Stimulated activated CD8-positive, alpha-beta memory T cell treated with anti-CD3 and anti-CD28 coated beads, Interleukin-15, amount 100 ng/mL, for 1 hour (primary cell): ENCODE data around the gene PAGE2B.
"Not testable (repeated sequence)": the region's sequence is repeated elsewhere in the genome, so short reads cannot be mapped to it uniquely, and the experiment has no call there.

Source experiments
- DNase-seq: peaks from one replicate; pipeline ENCODE4 v3.0.0-alpha.2; 2020; ENCODE audit warnings: low read depth

PAGE2B gene

GRCh38 chrX:55109306-55109705 is 34.5 kb downstream of the PAGE2B start:
- no peak for DNase-seq

GRCh38 chrX:55111578-55112254 is 36.9 kb downstream of the PAGE2B start:
- DNase-seq, result no peak

GRCh38 chrX:55116589-55116988 is 41.8 kb downstream of the PAGE2B start:
- not testable (repeated sequence) for DNase-seq

- DNase-seq, result no peak
These were observed 43.7 kb downstream of the PAGE2B start for GRCh38 chrX:55118574-55118973.

DNA sequence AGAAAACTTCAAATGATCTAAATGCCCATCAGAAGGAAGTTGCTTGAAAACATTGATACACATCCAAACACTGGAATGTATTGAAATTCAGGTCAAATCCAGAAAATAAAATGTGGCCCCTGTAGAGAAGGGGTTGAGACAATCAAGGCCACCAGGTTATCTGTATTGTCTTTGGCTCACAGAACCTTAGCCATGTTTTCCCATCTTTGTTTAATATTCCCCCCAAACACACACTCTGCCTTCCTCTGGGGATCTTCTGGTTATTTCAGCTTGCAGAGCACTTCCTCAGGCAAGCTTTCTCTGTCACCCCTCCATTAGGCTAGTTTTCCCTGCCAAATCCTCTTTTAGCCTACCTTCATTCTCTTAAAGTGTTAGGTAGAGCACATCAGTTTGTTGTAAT is 44.4 kb downstream of the PAGE2B start:
- DNase-seq, result no peak

- DNase-seq, result no peak
These were observed 44.9 kb downstream of the PAGE2B start for GRCh38 chrX:55119712-55120111.

DNA sequence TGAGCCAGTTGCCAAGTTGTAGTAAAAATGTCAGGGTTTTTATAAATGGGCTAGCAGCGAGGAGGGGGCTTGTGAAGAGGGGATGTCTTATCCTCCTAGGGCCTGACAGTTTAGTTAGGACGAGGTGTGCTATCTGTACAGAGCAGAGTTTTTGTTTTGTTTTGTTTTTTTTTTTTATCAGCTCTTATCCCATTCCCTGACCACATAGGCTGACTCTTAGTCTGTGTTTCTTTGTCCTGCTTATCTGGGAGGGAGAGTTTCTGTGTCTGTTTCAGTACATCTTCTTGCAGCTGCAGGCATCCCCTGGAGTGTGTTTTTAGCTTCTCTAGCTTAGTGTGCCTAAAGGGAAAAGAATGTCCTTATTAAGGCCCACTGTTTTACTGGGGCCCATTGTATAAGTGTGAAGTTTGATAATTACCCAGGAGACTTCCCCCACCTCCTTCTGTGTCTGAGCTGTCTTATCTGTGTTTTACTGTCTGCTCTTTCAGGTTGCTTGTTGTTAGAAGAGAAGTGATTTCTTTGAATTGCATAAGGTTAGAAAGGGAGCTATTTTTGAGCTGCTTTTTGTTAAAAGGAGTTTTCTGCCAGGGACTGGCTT is 46.0 kb downstream of the PAGE2B start:
- no peak for DNase-seq

GRCh38 chrX:55123900-55124299 is 49.1 kb downstream of the PAGE2B start:
- DNase-seq, result no peak

DNA sequence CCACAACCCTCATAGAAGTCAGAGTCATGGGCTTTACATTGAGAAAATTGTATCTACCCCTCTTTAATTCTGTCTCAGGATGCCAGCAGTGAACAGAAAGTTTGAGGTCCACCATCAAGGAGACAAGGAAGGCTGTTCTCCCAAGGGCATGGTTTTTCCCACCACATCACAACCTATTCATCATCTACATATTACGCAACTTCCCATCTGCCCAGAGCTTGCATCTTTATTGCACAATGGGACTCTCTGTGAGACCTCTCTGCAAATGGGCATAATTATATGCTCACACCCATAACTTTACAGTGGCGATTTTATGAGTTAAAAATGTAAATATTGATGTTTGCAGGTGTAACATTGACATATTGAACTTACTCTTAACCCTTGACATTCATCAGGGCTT is 52.9 kb downstream of the PAGE2B start:
- no peak for DNase-seq
